Measurements from ENCODE around the gene ZBTB16. TPM values are rescaled to one million over a fixed set of nuclear protein-coding genes. Genes with fewer than 3 reads are reported as not detected.

The ZBTB16 gene
- total RNA-seq, 2 experiments from 2014 or later = 0.96 to 1.4 TPM

DNA sequence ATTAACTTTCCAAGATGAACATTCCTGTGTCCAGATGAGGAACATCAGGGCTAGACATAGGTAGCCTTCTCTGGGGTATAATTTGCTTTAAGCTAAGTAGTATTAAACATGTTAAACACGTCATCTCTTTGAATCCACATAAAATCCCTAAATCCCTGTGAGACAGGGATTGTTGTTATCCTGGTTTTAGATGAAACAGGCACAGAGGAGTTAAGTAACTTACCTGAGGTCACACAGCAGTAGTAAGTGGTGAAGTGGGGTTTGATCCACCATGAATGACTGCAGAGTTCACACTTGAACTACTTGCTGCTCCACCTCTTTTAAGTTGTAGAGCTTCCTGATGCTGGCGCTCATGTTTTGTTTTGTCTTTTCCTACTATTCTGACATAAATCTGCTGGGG, 154.1 kb downstream of the ZBTB16 start:
- CTCF ChIA-PET = no interaction called here
- POLR2A ChIA-PET = no interaction called here

DNA sequence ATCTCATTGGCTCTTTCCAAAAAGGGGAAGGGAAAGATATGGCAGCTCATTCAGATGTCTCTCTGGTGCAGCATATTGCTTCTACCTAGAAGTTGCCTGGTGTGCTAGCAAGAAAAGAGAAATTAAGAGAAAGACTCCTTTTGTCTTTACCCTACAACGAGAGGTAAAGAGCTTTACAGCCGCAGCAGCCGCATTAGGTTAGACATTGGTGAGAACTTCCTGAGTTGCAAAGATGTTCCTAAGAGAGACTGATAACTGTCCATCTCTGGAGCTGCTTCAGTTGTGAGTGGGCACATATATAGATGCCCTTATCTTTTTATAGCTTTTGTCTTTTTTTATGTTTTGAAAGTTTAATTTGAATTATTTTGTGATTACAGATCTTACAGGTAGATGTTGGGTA, 155.9 kb downstream of the ZBTB16 start:
- CTCF ChIA-PET = no interaction called here
- POLR2A ChIA-PET = no interaction called here

- POLR2A ChIA-PET = no interaction called here
- CTCF ChIA-PET = no interaction called here
These were observed 156.6 kb downstream of the ZBTB16 start for GRCh38 chr11:114215871-114216795.

GRCh38 chr11:114216796-114217180, 157.3 kb downstream of the ZBTB16 start:
- ChIA-PET CTCF (no interaction called here), POLR2A (no interaction called here)

- ChIA-PET CTCF (no interaction called here), POLR2A (no interaction called here)
These were observed 159.0 kb downstream of the ZBTB16 start for GRCh38 chr11:114218508-114218907.

DNA sequence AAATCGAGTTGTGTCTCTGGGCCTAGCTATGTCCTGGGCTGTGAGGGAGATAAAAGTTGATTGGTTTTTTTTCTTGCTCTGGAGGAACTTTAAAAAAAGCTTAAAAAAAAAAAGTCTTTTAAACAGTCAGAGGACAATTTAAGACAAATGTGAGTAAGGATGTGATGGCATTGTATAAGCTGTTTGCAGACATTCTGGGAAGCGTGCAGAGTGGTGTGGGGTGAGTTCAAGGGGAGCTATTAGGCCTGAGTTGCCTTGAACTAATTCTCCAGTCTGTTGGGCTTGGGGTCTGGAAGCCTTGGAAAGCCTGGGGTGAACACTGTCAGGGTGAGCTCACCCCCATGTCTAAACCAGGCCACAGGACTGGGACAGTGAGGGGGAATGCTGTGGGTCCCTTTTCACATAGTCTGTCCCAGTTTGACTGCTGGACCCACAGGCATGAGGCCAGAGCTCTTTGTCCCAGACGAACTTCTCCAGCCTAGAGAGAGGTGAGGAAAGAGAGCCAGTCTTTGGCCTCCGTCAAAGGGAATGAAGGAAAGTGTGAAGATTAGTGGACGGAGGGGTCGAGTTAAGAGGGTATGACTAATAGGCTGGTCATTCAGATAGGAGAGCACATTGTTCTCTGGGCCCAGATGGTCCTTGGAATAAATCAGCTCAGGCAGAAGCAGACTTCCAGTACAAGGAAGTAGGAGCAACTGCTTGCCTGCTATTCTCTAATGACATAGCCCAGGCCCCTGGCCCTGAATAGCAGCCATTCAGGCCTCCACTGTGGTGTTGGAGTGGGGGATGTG, 160.2 kb downstream of the ZBTB16 start:
- ChIA-PET POLR2A (no interaction called here), CTCF (no interaction called here)

DNA sequence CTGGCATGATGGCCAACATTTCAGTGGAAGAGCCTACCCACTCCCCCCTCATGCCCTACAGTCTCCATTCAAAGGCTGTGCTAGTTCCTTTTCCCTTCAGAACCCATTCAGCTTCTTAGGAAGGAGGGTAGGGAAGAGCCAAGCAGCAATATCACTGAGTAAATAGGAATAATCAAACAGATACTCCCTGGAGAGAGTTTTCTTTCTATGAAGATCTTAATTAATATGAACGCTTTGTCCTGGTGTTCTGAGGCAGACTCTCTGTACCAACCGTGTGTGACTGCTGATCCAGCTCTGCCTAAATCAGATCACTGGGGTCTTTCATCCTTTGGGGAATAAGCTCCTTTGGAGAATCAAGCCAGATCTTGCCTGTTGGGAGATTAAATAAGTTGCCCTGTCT, 161.5 kb downstream of the ZBTB16 start:
- ChIA-PET POLR2A (no interaction called here), CTCF (no interaction called here)

DNA sequence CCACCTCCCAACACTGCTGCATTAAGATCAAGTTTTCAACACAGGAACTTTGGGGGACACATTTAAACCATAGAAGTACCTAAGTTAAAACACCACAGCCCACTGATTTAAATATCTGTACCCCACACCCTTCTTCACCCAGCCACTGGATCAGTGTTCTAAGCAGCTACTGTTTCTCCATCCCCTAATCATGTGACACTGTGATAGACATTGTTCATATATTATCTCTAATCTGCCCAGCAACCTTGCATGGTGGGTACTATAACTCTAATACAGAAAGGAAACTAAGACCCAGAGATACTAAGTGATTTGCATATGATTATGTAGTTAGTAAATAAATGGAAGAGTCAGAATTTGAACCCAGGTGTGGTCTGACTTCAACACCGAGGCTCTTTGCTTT, 166.2 kb downstream of the ZBTB16 start:
- ChIA-PET CTCF (no interaction called here), POLR2A (no interaction called here)

- POLR2A ChIA-PET = no interaction called here
- CTCF ChIA-PET = no interaction called here
These were observed 166.8 kb downstream of the ZBTB16 start for GRCh38 chr11:114226356-114226755.

GRCh38 chr11:114228435-114229411, 169.2 kb downstream of the ZBTB16 start:
- ChIA-PET POLR2A (no interaction called here), CTCF (no interaction called here)

- CTCF ChIA-PET = no interaction called here
- POLR2A ChIA-PET = no interaction called here
These were observed 170.7 kb downstream of the ZBTB16 start for GRCh38 chr11:114230031-114230704.

DNA sequence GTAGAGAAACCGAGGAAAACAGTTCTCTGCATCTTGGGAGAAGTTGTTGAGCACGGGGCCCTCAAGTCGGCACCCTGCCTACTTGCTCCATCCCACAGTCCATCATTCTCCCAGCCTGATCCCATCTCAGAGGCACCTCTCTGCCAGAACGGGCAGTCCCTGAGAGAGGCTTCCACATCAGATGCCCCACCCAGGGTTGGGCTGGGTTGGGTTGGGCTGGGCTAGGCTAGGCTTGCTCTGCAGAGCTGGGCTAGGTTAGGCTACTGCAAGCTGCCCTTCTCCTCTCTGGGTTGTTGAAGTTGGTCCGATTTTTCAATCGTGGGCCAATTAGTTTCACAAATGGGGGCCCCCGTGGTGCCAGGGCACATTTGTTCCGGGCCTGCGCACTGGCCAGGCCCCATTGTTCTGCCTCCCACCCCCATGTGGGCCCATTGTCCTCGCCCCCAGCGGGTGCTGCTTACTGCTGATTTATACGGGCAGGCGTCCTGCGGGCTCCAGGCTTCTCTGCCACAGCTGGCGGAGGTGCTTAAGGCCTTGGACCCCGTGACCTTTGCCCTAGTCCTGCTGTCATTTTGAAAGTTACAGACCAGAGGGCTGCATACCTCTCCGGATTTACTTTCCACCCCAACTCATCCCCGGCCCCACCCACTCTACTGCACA, 173.0 kb downstream of the ZBTB16 start:
- POLR2A ChIA-PET = no interaction called here
- CTCF ChIA-PET = no interaction called here

DNA sequence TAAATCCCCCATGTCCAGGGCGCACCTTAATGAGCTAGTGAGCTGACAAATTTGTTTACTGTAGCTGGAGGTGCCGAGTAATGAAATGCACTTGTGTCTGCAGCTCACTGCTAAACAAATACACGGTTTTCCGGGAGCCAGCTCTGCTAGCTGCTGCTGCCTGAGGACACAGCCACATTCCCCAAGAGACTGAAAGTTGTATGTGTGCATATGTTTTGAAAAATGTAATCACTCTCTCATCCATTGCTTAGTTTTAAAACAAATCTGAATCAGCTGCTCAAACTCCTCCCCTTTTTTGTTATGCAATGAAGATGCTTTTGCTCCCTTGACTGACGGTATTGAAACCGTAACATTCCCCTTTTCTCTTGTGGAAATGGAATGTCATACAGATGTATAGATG, 174.2 kb downstream of the ZBTB16 start:
- ChIA-PET POLR2A (no interaction called here), CTCF (no interaction called here)

GRCh38 chr11:114236829-114237228, 177.3 kb downstream of the ZBTB16 start:
- POLR2A ChIA-PET = no interaction called here
- CTCF ChIA-PET = interaction anchor here (0.5 kb wide), 1 partner anchor 327 kb away, joined by 4 read pairs; no protein-coding TSS in a partner anchor

DNA sequence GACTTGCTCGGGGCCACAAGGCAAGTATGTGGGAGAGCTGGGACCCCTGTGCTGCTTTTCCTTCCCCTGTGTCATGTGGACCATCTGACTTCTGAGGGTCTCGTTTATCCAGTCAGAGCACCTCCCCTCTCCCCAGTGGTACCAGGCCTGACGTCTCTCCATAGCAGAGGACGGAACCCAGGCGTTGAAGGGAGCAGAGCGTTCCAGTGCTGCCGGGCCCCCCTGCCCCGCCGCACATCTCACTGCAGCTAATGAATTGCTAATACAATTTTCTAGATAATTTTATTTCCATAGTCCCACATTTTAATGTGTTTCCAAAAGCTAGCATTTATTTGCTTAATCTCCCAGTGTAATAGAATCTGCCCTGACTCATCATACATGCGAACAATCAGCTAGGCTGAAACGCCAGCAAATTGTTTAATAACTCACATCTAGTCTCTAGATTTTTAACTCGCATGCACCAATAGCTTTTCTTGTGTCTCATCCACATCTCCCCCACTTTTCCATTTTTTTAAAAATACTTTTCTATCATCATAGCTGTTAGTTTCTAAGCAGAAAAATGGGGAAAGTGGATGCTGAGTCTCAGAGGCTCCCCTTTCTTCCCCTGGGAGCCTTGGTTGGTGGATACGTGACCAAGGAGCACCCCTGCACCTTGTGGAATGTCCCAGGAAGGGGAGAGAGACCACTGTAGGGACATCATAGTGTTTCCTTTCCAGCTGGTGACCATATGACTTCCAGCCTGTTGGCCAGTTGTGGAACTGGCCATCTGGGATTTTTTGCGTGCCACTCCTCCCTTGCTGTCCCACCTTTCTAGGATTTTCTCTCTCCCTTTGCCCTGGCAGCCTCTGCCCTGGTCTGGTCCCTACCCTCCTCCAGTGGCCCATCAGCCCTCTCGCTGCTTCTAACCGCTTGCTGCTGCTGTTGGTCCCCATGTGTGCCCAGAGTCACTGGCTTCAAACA, 178.1 kb downstream of the ZBTB16 start:
- ChIA-PET POLR2A (no interaction called here), CTCF (no interaction called here)

- ChIA-PET POLR2A (no interaction called here), CTCF (no interaction called here)
These were observed 180.2 kb downstream of the ZBTB16 start for GRCh38 chr11:114239753-114240161.

- POLR2A ChIA-PET = no interaction called here
- CTCF ChIA-PET = no interaction called here
These were observed 182.5 kb downstream of the ZBTB16 start for GRCh38 chr11:114242032-114242431.
